SU-DHL-6 (cell line): ENCODE results near the gene GKN1.

Source experiments
- H2AFZ ChIP-seq: fragments of 200-600 bp; sonication (generic); 2 replicates; pipeline ENCODE4 v1.6.1; 2014; ENCODE audit warnings: low read depth, mild to moderate bottlenecking, moderate library complexity, mixed read lengths, antibody characterized with exemption, low read length; ENCODE audit not compliant: severe bottlenecking
- H3F3A ChIP-seq: fragments of 200-600 bp; shearing (Covaris generic); 2 replicates; pipeline ENCODE4 v1.6.0; 2016; ENCODE audit warnings: antibody characterized with exemption, mild to moderate bottlenecking; ENCODE audit not compliant: insufficient read depth
- H3K27ac ChIP-seq: fragments of 200-600 bp; sonication (generic); 2 replicates; pipeline ENCODE4 v1.5.1; 2016; ENCODE audit warnings: low read depth, mild to moderate bottlenecking, low read length, moderate library complexity, mixed read lengths
- H3K27me3 ChIP-seq: fragments of 200-600 bp; sonication (generic), shearing (Covaris generic); 2 replicates; pipeline ENCODE4 v1.6.0; 2014; ENCODE audit warnings: mild to moderate bottlenecking, low read length
- H3K36me3 ChIP-seq: fragments of 200-600 bp; sonication (generic); 2 replicates; pipeline ENCODE4 v1.6.1; 2014; ENCODE audit warnings: mild to moderate bottlenecking, low read length, mixed read lengths
- H3K4me2 ChIP-seq: fragments of 300-600, 200-600 bp; shearing (Covaris generic), sonication (generic); 2 replicates; pipeline ENCODE4 v1.6.0; 2014; ENCODE audit warnings: low read length, low read depth, mild to moderate bottlenecking; ENCODE audit not compliant: poor library complexity, severe bottlenecking
- H3K4me3 ChIP-seq: fragments of 200-600 bp; sonication (generic); 2 replicates; pipeline ENCODE4 v1.5.1; 2014; ENCODE audit warnings: antibody characterized with exemption, low read length, mild to moderate bottlenecking, mixed read lengths; ENCODE audit not compliant: insufficient read depth, poor library complexity, severe bottlenecking
- H3K79me2 ChIP-seq: fragments of 200-600 bp; sonication (generic); 2 replicates; pipeline ENCODE4 v1.6.1; 2014; ENCODE audit warnings: mild to moderate bottlenecking, low read length, moderate library complexity; ENCODE audit not compliant: insufficient read depth
- H3K9ac ChIP-seq: fragments of 200-600 bp; sonication (generic); 2 replicates; pipeline ENCODE4 v1.7.0; 2014; ENCODE audit warnings: mild to moderate bottlenecking, low read length
- H3K9me2 ChIP-seq: fragments of 200-600 bp; sonication (generic); replicated peaks from 2 replicates; pipeline ENCODE4 v1.6.1; 2014; ENCODE audit warnings: low read length; ENCODE audit not compliant: insufficient read depth
- H3K9me3 ChIP-seq: fragments of 200-600 bp; sonication (generic); 2 replicates; pipeline ENCODE4 v1.6.1; 2014; ENCODE audit warnings: low read length, mixed read lengths; ENCODE audit not compliant: insufficient read depth
- H4K20me1 ChIP-seq: fragments of 200-600 bp; sonication (generic); 2 replicates; pipeline ENCODE4 v1.6.1; 2014; ENCODE audit warnings: low read depth, mild to moderate bottlenecking, antibody characterized with exemption, low read length, moderate library complexity, mixed read lengths
- EZH2phosphoT487 ChIP-seq: fragments of 200-600 bp; sonication (generic), shearing (Covaris generic); conservative IDR thresholded peaks from 2 replicates; pipeline ENCODE4 v1.6.1; 2018; ENCODE audit warnings: mild to moderate bottlenecking, antibody characterized with exemption, low read length, moderate library complexity, mixed read lengths
- TF ChIP-seq, protein P1 (sequence below): fragments of 200-600 bp; sonication (generic); IDR thresholded peaks from one replicate; pipeline ENCODE4 v1.5.1; 2017; ENCODE audit warnings: antibody characterized with exemption, mild to moderate bottlenecking, low read length, moderate library complexity; ENCODE audit not compliant: insufficient read depth, poor library complexity, severe bottlenecking

GKN1 gene

GRCh38 chr2:68969736-68970490 is 4.5 kb upstream of the GKN1 start:
- no peaks in the 10 kb centered on the region for H3K79me2 ChIP-seq
- no peak overlapping the region for H3K27ac ChIP-seq
- H3K4me2 ChIP-seq, result no peak overlapping the region
- no peak overlapping the region for H3K9ac ChIP-seq
- H3K9me3 ChIP-seq, result no peaks in the 10 kb centered on the region
- no peak for TF ChIP-seq EZH2phosphoT487
- TF ChIP-seq, protein P1, sequence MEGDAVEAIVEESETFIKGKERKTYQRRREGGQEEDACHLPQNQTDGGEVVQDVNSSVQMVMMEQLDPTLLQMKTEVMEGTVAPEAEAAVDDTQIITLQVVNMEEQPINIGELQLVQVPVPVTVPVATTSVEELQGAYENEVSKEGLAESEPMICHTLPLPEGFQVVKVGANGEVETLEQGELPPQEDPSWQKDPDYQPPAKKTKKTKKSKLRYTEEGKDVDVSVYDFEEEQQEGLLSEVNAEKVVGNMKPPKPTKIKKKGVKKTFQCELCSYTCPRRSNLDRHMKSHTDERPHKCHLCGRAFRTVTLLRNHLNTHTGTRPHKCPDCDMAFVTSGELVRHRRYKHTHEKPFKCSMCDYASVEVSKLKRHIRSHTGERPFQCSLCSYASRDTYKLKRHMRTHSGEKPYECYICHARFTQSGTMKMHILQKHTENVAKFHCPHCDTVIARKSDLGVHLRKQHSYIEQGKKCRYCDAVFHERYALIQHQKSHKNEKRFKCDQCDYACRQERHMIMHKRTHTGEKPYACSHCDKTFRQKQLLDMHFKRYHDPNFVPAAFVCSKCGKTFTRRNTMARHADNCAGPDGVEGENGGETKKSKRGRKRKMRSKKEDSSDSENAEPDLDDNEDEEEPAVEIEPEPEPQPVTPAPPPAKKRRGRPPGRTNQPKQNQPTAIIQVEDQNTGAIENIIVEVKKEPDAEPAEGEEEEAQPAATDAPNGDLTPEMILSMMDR, result no peak
- no peak overlapping the region for H2AFZ ChIP-seq
- H3K36me3 ChIP-seq, result no peaks in the 10 kb centered on the region
- no peaks in the 10 kb centered on the region for H3F3A ChIP-seq
- H4K20me1 ChIP-seq, result no peaks in the 10 kb centered on the region
- H3K27me3 ChIP-seq, result no peaks in the 10 kb centered on the region
- H3K4me3 ChIP-seq, result no peak overlapping the region
- H3K9me2 ChIP-seq, result no peaks in the 10 kb centered on the region

- Histone ChIP-seq H3K4me3 (no peak overlapping the region), H3K36me3 (no peaks in the 10 kb centered on the region), H2AFZ (no peak overlapping the region), H3K79me2 (no peaks in the 10 kb centered on the region), H3K9ac (no peak overlapping the region), H3K27me3 (no peaks in the 10 kb centered on the region), H3F3A (no peaks in the 10 kb centered on the region), H3K4me2 (no peak overlapping the region), H4K20me1 (no peaks in the 10 kb centered on the region), H3K9me3 (no peaks in the 10 kb centered on the region), H3K27ac (no peak overlapping the region), H3K9me2 (no peaks in the 10 kb centered on the region)
- TF ChIP-seq EZH2phosphoT487, result no peak
- TF ChIP-seq, protein P1, result no peak
These were observed 3.7 kb upstream of the GKN1 start for GRCh38 chr2:68970566-68971265.

GRCh38 chr2:68971591-68972231 is 2.7 kb upstream of the GKN1 start:
- Histone ChIP-seq H3F3A (no peaks in the 10 kb centered on the region), H3K27ac (no peak overlapping the region), H3K4me3 (no peak overlapping the region), H3K36me3 (no peaks in the 10 kb centered on the region), H3K9me3 (no peaks in the 10 kb centered on the region), H3K79me2 (no peaks in the 10 kb centered on the region), H3K9ac (no peak overlapping the region), H3K9me2 (no peaks in the 10 kb centered on the region), H2AFZ (no peak overlapping the region), H3K27me3 (no peaks in the 10 kb centered on the region), H3K4me2 (no peak overlapping the region), H4K20me1 (no peaks in the 10 kb centered on the region)
- TF ChIP-seq EZH2phosphoT487, result no peak
- TF ChIP-seq, protein P1, result no peak
